Measurements from ENCODE around the gene COL6A3. TPM values are rescaled to one million over a fixed set of nuclear protein-coding genes. Genes with fewer than 3 reads are reported as not detected.

COL6A3 gene
- polyA plus RNA-seq, 2 of the 4 experiments (the other 2 are of a cell fraction), result 0.10 to 0.28 TPM

DNA sequence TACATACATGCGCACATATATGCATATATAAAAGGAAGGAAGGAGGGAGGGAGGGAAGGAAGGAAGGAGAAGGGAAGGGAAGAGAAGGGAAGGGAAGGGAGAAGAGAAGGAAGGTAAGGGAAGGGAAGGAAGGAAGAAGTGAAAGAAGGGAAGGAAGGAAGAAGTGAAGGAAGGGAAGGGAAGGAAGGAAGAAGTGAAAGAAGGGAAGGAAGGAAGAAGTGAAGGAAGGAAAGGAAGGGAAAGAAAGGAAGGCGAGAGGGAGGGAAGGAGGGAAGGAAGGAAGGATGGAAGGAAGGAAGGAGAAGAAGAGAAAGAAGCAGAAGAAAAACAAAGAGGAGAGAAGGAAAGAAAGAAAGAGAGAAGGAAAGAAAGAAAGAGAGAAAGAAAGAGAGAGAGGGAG is 16.9 kb downstream of the COL6A3 start:
- TF ChIP-seq TP53 (CRISPR knock-in tag; IDR thresholded peaks at IDR 0.05), result no peak
- no peak for TF ChIP-seq GATA3 (IDR thresholded peaks at IDR 0.05; ENCODE audit: borderline replicate concordance)
- TF ChIP-seq HDAC2 (IDR thresholded peaks at IDR 0.05), result no peak
- no peak for TF ChIP-seq PHF8 (IDR thresholded peaks at IDR 0.05; ENCODE audit: borderline replicate concordance, low read depth)
- Histone ChIP-seq H3K27ac (no peak overlapping the region), H3K4me3 (no peak overlapping the region), H3K4me2 (no peak overlapping the region), H3K4me1 (no peaks in the 10 kb centered on the region), H3K9me3 (0 out of 3 replicates have a peak, but pooled peaks cover 3% of the 10 kb centered on the region)
- ChIA-PET CTCF (interaction anchor here (1.4 to 2.0 kb wide), 2 partner anchors 13 to 23 kb away, joined by 4 read pairs; no protein-coding TSS in a partner anchor), POLR2A (no interaction called here)
- ATAC-seq, result no peak
- no peak for DNase-seq (ENCODE audit: low read depth in 1 of 2, low spot score in 1 of 2)
- no peak for FAIRE-seq
- 76% methylated on average over 2 of the region's 2 CpGs for WGBS (ENCODE audit: missing lambda C conversion rate)

DNA sequence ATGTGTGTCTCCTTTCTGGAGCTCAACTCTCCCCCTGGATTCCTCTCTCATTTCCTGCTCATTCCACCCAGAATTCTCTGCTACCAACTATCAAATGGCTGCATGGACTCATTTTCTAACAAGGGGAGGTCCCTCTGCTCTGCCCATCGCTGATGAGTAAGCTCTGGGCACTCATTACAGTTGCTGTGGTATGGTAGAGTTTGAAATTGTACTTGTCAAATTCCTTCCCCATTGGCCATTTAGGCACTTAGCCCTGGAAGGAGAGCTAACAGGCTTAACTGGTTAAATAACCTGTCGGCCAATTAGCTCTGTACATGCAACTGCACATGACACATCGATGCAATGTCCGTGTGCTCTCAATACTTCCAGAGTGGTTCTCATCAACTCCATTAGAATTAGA is 20.4 kb downstream of the COL6A3 start:
- Histone ChIP-seq H3K27ac (no peak overlapping the region), H3K9me3 (0 out of 3 replicates have a peak, but pooled peaks cover 3% of the 10 kb centered on the region), H3K4me2 (no peak overlapping the region), H3K4me1 (no peaks in the 10 kb centered on the region), H3K4me3 (no peak overlapping the region)
- CTCF ChIA-PET, result interaction anchor here (1.2 to 1.8 kb wide), 4 partner anchors 9 to 178 kb away, joined by 3 to 6 read pairs (median 4); no protein-coding TSS in a partner anchor
- POLR2A ChIA-PET, result no interaction called here
- ATAC-seq (no peak), DNase-seq (ENCODE audit: low read depth in 1 of 2, low spot score in 1 of 2) (no peak), FAIRE-seq (no peak)
- no peak for TF ChIP-seq EHMT2 (IDR thresholded peaks at IDR 0.05; ENCODE audit: low read depth)
- TF ChIP-seq POLR2AphosphoS2 (conservative IDR thresholded peaks at IDR 0.05; ENCODE audit: low read length), result no peak
- TF ChIP-seq ZFP36 (IDR thresholded peaks at IDR 0.05; ENCODE audit: borderline replicate concordance, partially characterized antibody), result no peak
- no peak for TF ChIP-seq MYC (IDR thresholded peaks at IDR 0.05; ENCODE audit: borderline replicate concordance, low read length)
- no peak for TF ChIP-seq CHD4 (IDR thresholded peaks at IDR 0.05; ENCODE audit: borderline replicate concordance)
- TF ChIP-seq EP300 (IDR thresholded peaks at IDR 0.05), result no peak
- no peak for TF ChIP-seq HOXB13 (CRISPR knock-in tag; IDR thresholded peaks at IDR 0.05; ENCODE audit: low read depth)
- TF ChIP-seq, protein P1, sequence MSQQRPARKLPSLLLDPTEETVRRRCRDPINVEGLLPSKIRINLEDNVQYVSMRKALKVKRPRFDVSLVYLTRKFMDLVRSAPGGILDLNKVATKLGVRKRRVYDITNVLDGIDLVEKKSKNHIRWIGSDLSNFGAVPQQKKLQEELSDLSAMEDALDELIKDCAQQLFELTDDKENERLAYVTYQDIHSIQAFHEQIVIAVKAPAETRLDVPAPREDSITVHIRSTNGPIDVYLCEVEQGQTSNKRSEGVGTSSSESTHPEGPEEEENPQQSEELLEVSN (IDR thresholded peaks at IDR 0.05; ENCODE audit: borderline replicate concordance, low read depth), result no peak
- TF ChIP-seq RFX5 (IDR thresholded peaks at IDR 0.05), result no peak
- TF ChIP-seq, protein P2, sequence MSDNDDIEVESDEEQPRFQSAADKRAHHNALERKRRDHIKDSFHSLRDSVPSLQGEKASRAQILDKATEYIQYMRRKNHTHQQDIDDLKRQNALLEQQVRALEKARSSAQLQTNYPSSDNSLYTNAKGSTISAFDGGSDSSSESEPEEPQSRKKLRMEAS (IDR thresholded peaks at IDR 0.05), result no peak
- no peak for TF ChIP-seq CBX2 (IDR thresholded peaks at IDR 0.05; ENCODE audit: borderline replicate concordance, low read depth)
- 2% methylated on average over 4 of the region's 4 CpGs for WGBS (ENCODE audit: missing lambda C conversion rate)

DNA sequence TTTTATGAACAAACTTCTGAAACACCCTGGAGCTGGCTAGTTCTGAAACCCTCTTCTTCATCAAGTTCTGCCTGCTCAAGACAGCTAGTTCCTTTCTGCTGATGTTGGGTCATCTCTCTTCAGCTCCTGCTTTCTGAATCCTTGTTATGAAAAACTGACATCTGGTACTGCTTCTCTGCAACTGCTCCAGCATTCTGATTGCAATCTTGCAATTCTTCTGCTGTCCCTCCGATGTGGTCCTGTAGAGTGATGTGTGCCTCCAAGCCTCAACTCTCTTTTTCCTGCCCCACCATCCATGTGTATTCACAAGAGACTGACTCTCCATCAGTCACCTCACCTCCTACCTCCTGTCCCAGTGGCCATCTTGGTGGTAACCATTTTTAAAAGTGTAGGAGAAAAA is 21.8 kb downstream of the COL6A3 start:
- TF ChIP-seq RAD21 (conservative IDR thresholded peaks at IDR 0.05 in 1 of 2, IDR thresholded peaks at IDR 0.05 in 1 of 2), result no peak
- no peak for TF ChIP-seq CEBPB (IDR thresholded peaks at IDR 0.05)
- no peak for TF ChIP-seq HEYL (CRISPR knock-in tag; IDR thresholded peaks at IDR 0.05)
- no peak for TF ChIP-seq MYC (IDR thresholded peaks at IDR 0.05; ENCODE audit: borderline replicate concordance, low read length)
- no peak for TF ChIP-seq POLR2A (IDR thresholded peaks at IDR 0.05; ENCODE audit: low read length)
- no peak for TF ChIP-seq HOXB13 (CRISPR knock-in tag; IDR thresholded peaks at IDR 0.05; ENCODE audit: low read depth)
- TF ChIP-seq ZNF302 (CRISPR knock-in tag; IDR thresholded peaks at IDR 0.05), result no peak
- TF ChIP-seq, protein P3, sequence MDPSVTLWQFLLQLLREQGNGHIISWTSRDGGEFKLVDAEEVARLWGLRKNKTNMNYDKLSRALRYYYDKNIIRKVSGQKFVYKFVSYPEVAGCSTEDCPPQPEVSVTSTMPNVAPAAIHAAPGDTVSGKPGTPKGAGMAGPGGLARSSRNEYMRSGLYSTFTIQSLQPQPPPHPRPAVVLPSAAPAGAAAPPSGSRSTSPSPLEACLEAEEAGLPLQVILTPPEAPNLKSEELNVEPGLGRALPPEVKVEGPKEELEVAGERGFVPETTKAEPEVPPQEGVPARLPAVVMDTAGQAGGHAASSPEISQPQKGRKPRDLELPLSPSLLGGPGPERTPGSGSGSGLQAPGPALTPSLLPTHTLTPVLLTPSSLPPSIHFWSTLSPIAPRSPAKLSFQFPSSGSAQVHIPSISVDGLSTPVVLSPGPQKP (IDR thresholded peaks at IDR 0.05; ENCODE audit: low read depth, low read length), result no peak
- no peak for TF ChIP-seq EP300 (IDR thresholded peaks at IDR 0.05)
- no peak for TF ChIP-seq RFX5 (IDR thresholded peaks at IDR 0.05)
- no peak for TF ChIP-seq CHD2 (IDR thresholded peaks at IDR 0.05; ENCODE audit: low read length, partially characterized antibody)
- TF ChIP-seq MAFK (IDR thresholded peaks at IDR 0.05; ENCODE audit: partially characterized antibody), result no peak
- no peak for TF ChIP-seq FOXS1 (CRISPR knock-in tag; IDR thresholded peaks at IDR 0.05)
- TF ChIP-seq RCOR1 (IDR thresholded peaks at IDR 0.05; ENCODE audit: low read depth, low read length), result no peak
- no peak for TF ChIP-seq NPAS2 (CRISPR knock-in tag; IDR thresholded peaks at IDR 0.05; ENCODE audit: borderline replicate concordance)
- TF ChIP-seq EHF (CRISPR knock-in tag; IDR thresholded peaks at IDR 0.05), result no peak
- no peak for TF ChIP-seq GATA3 (IDR thresholded peaks at IDR 0.05; ENCODE audit: borderline replicate concordance)
- TF ChIP-seq NFE2L2 (conservative IDR thresholded peaks at IDR 0.05; ENCODE audit: low read length), result no peak
- TF ChIP-seq HOXA7 (CRISPR knock-in tag; IDR thresholded peaks at IDR 0.05), result no peak
- no peak for TF ChIP-seq POLR2AphosphoS2 (conservative IDR thresholded peaks at IDR 0.05; ENCODE audit: low read length)
- Histone ChIP-seq H3K4me3 (no peak overlapping the region), H3K4me1 (no peaks in the 10 kb centered on the region), H3K27ac (no peak overlapping the region), H3K9me3 (0 out of 3 replicates have a peak, but pooled peaks cover 3% of the 10 kb centered on the region), H3K4me2 (no peak overlapping the region)
- no peak for DNase-seq (ENCODE audit: low read depth in 1 of 2, low spot score in 1 of 2)
- POLR2A ChIA-PET, result no interaction called here
- ATAC-seq, result no peak
- 37% methylated on average over 1 of the region's 1 CpG for WGBS (ENCODE audit: missing lambda C conversion rate)
- no peak for FAIRE-seq
- CTCF ChIA-PET, result no interaction called here
